Muscle of leg (tissue), 11 donors: Measurements from ENCODE around the gene CCDC73. TPM values are rescaled to one million over a fixed set of nuclear protein-coding genes. Genes with fewer than 3 reads are reported as not detected.

Experiments
- DNase-seq: peaks from one replicate; pipeline ENCODE4 v3.0.0; 2013
- H3K27ac ChIP-seq: one replicate; pipeline ENCODE4 v1.5.1; 2013; ENCODE audit warnings: mild to moderate bottlenecking, low read length, control low read depth
- H3K27me3 ChIP-seq: one replicate; pipeline ENCODE4 v1.6.1; 2013; ENCODE audit warnings: low read length; ENCODE audit not compliant: control insufficient read depth, insufficient read depth
- H3K36me3 ChIP-seq: one replicate; pipeline ENCODE4 v1.6.1; 2013; ENCODE audit warnings: low read length; ENCODE audit not compliant: control insufficient read depth, insufficient read depth
- H3K4me1 ChIP-seq: one replicate; pipeline ENCODE4 v1.6.1; 2013; ENCODE audit warnings: low read length; ENCODE audit not compliant: control insufficient read depth, insufficient read depth
- H3K4me3 ChIP-seq: one replicate; pipeline ENCODE4 v1.5.1; 2013; ENCODE audit warnings: low read length, control low read depth
- H3K9me3 ChIP-seq: replicated peaks from 2 replicates; pipeline ENCODE4 v1.6.1; 2013; ENCODE audit warnings: low read depth, low read length; ENCODE audit not compliant: control insufficient read depth
- WGBS: methylation state at CpG from one replicate; pipeline ENCODE4 v1.1.5; 2013; ENCODE audit warnings: missing lambda C conversion rate; ENCODE audit not compliant: insufficient coverage; 5-methylcytosine and 5-hydroxymethylcytosine counted together
- polyA plus RNA-seq, 8 donors: library from polyadenylated mRNA; unstranded; fragments of 120-200 nt; gene quantifications; one replicate each; pipeline versions ENCODE4 v1.2.1 to v1.2.3, GENCODE V29; 2013; ENCODE audit warnings: inconsistent platforms in 1 of 8, low replicate concordance in 1 of 8; ENCODE audit not compliant: insufficient read length in 8 of 8, insufficient read depth in 1 of 8
- total RNA-seq: library from RNA; stranded (reverse); fragments of 120-200 nt; gene quantifications from one replicate; pipeline ENCODE4 v1.2.4, GENCODE V29; 2013

The CCDC73 gene
- total and polyA plus RNA-seq, 9 donors: 0.02 to 0.42 (median 0.03) TPM; not detected in 5

DNA sequence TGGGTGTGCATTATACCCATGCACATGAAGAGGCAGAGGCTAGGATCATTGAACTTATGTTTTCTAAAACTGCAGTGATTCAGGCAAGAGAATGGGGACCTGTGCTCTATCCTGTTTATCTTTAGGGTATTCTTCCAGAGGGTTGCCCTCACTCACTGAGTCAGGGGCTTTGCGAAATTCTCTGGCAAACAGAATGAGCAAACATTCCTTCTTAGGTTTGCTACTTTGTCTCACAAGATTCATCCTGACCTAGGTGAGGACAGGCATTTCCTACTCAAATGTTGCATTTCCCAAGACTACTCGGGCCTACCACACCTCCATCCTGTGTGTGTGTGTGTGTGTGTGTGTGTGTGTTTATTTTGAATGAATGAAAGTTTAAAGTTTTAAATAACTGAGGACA lies 213.5 kb downstream of the CCDC73 start:
- 89% methylated on average over 1 of the region's 2 CpGs for WGBS
- Histone ChIP-seq H3K4me3 (no peak overlapping the region), H3K9me3 (peaks cover 3% of the 10 kb centered on the region), H3K36me3 (no peaks in the 10 kb centered on the region), H3K4me1 (peaks cover 3% of the 10 kb centered on the region), H3K27me3 (no peaks in the 10 kb centered on the region), H3K27ac (no peak overlapping the region)
- no peak for DNase-seq

GRCh38 chr11:32576456-32576855 lies 218.0 kb downstream of the CCDC73 start:
- Histone ChIP-seq H3K27ac (no peak overlapping the region), H3K9me3 (no peaks in the 10 kb centered on the region), H3K4me3 (no peak overlapping the region), H3K27me3 (no peaks in the 10 kb centered on the region), H3K4me1 (no peaks in the 10 kb centered on the region), H3K36me3 (no peaks in the 10 kb centered on the region)
- DNase-seq: no peak
- no CpG with 5 or more reads among the region's 1 CpG for WGBS

- Histone ChIP-seq H3K4me3 (no peak overlapping the region), H3K9me3 (no peaks in the 10 kb centered on the region), H3K27ac (no peak overlapping the region), H3K4me1 (no peaks in the 10 kb centered on the region), H3K36me3 (no peaks in the 10 kb centered on the region), H3K27me3 (no peaks in the 10 kb centered on the region)
- no peak for DNase-seq
- WGBS: no CpG with 5 or more reads among the region's 2 CpGs
Observed at GRCh38 chr11:32575070-32575469, 219.4 kb downstream of the CCDC73 start.

DNA sequence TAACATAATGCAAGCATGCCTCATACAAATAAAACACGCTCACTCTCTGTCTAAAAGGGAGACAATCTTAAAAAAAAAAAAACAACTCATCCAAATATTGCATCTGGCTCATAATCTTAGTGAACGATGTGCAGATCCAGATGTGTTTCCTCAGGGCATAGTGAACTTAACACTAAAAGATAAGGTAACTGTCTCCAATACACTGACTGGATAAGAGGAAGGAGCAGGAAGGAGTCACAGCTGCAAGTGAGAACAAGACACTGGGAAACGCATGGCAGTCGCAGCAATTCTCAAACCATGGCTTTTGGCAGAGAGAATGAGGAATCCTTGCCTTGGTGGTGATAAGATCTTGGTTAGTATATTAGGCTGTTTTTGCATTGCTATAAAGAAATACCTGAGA lies 220.0 kb downstream of the CCDC73 start:
- H3K27me3 ChIP-seq: no peaks in the 10 kb centered on the region
- no peaks in the 10 kb centered on the region for H3K36me3 ChIP-seq
- 68% methylated on average over 2 of the region's 4 CpGs for WGBS
- no peaks in the 10 kb centered on the region for H3K4me1 ChIP-seq
- H3K4me3 ChIP-seq: no peak overlapping the region
- no peak for DNase-seq
- H3K9me3 ChIP-seq: no peaks in the 10 kb centered on the region
- no peak overlapping the region for H3K27ac ChIP-seq

DNA sequence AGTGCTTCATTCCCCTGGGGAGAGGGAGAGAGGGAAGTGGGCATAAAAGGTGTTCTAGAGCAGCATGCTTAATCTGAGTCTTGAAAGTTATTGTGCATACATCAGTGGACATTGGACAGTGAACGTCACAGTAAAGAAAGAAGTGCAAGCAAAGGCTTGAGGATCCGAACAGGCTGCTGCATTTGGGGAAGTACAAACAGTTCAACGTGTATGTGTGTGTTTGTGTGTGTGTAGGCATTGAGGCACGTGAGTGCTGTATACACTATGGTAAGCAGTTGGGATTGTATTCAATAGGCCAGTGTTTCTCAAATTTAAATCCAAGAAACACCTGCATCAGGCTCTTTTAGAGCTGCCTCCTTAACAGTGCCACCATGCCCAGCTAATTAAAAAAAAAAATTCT lies 221.2 kb downstream of the CCDC73 start:
- H3K4me1 ChIP-seq: no peaks in the 10 kb centered on the region
- no peaks in the 10 kb centered on the region for H3K36me3 ChIP-seq
- no peak overlapping the region for H3K4me3 ChIP-seq
- no peaks in the 10 kb centered on the region for H3K9me3 ChIP-seq
- WGBS: 100% methylated on average over 1 of the region's 4 CpGs
- H3K27me3 ChIP-seq: no peaks in the 10 kb centered on the region
- peak; percentile 5 for DNase-seq
- no peak overlapping the region for H3K27ac ChIP-seq

DNA sequence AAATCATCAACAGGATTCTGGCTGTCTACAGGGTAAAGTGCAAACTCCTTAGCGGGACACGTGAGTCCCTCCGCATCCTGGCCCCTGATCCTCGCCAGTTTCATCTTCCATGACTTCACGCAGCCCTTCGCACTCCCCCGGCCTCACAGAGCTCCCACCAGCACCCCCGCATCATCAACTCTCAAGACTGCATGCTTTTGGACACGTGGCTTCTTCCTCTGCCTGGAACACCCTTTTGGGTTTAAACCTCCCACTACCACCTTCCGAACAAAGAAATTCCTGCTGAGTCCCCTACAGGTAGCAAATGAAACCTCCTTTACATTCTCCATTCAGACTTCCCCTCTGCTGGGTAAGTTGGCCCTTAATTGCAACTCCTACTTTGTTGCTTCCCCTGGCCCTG lies 223.4 kb downstream of the CCDC73 start:
- 53% methylated on average over 10 of the region's 10 CpGs for WGBS
- Histone ChIP-seq H3K36me3 (no peaks in the 10 kb centered on the region), H3K27me3 (no peaks in the 10 kb centered on the region)

DNA sequence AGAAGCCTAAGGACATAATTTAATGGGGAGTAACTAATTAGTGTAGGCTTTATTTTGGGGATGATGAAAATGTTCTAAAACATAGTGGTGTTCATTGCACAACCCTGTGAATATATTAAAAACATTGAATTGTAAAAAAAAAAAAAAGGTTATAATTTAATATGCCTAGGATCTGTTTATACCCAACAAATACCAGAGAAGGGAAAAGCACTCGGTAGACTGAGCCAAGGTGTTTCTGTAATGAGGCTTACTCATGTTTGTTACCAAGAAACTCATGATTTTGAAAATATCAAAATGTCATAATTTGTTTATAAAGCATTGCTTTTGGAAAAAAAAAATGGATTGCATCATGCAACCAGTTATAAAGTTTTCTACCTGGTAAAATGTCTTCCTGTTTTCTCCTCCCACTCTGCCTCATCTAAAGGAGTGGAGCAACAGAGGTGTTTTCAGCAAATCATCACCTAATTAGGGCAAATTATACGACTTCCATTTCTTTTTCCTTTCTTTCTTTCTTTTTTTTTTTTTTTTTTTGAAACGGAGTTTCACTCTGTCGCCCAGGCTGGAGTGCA lies 225.1 kb downstream of the CCDC73 start:
- Histone ChIP-seq H3K4me1 (no peaks in the 10 kb centered on the region), H3K27me3 (no peaks in the 10 kb centered on the region), H3K36me3 (no peaks in the 10 kb centered on the region), H3K27ac (no peak overlapping the region), H3K9me3 (no peaks in the 10 kb centered on the region), H3K4me3 (no peak overlapping the region)
- WGBS: 83% methylated on average over 1 of the region's 4 CpGs
- DNase-seq: no peak

More for the DNA sequence above, 223.4 kb downstream of the CCDC73 start:
- no peak for DNase-seq
- Histone ChIP-seq H3K4me3 (no peak overlapping the region), H3K9me3 (no peaks in the 10 kb centered on the region), H3K4me1 (no peaks in the 10 kb centered on the region), H3K27ac (no peak overlapping the region)

GRCh38 chr11:32567154-32567553 lies 227.3 kb downstream of the CCDC73 start:
- Histone ChIP-seq H3K27ac (no peak overlapping the region), H3K4me3 (no peak overlapping the region), H3K4me1 (no peaks in the 10 kb centered on the region), H3K27me3 (no peaks in the 10 kb centered on the region), H3K36me3 (no peaks in the 10 kb centered on the region), H3K9me3 (no peaks in the 10 kb centered on the region)
- whole genome bisulfite sequencing: no CpG with 5 or more reads among the region's 1 CpG
- DNase-seq: no peak

- Histone ChIP-seq H3K36me3 (no peaks in the 10 kb centered on the region), H3K27me3 (no peaks in the 10 kb centered on the region), H3K27ac (no peak overlapping the region), H3K4me1 (no peaks in the 10 kb centered on the region), H3K4me3 (no peak overlapping the region), H3K9me3 (no peaks in the 10 kb centered on the region)
- WGBS: no CpG with 5 or more reads among the region's 2 CpGs
- no peak for DNase-seq
Observed at GRCh38 chr11:32566517-32566916, 227.9 kb downstream of the CCDC73 start.

DNA sequence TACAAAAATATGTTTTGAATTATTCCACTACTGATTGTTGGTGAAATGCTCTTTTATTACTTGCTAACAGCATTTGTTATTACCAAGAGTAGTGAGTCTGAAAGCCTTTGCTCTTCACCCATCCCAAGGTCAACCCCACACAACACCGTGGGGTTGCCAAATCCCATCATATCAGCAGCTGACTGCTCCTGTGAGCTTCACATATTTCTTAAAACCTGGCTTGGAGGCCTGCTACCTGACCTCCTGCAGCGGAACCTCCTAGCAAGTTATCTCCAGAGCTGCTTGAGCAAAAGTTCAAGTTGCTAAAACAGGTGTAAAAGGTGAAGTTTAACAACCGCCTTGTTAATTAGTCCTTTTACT lies 230.9 kb downstream of the CCDC73 start:
- no peaks in the 10 kb centered on the region for H3K9me3 ChIP-seq
- WGBS: 0% methylated on average over 1 of the region's 3 CpGs
- H3K4me3 ChIP-seq: no peak overlapping the region
- no peaks in the 10 kb centered on the region for H3K36me3 ChIP-seq
- no peaks in the 10 kb centered on the region for H3K4me1 ChIP-seq
- DNase-seq: no peak
- no peaks in the 10 kb centered on the region for H3K27me3 ChIP-seq
- H3K27ac ChIP-seq: no peak overlapping the region
